Activated naive CD4-positive, alpha-beta T cell treated with anti-CD3 and anti-CD28 coated beads, Interleukin-2, amount 50 U/mL, for 72 hours (primary cell): ENCODE data around the gene CAPG. TPM values are rescaled to one million over a fixed set of nuclear protein-coding genes. Genes with fewer than 3 reads are reported as not detected.
A peak's percentile ranks its signal among the peaks of the same experiment; 100 is the strongest.
"Not testable (repeated sequence)": the region's sequence is repeated elsewhere in the genome, so short reads cannot be mapped to it uniquely, and the experiment has no call there.

ENCODE experiments used
- ATAC-seq, 2 donors: fragments of 150-1000 bp; cut with Tn5 transposase; 2 replicates each; pipeline ENCODE4 v1.10.0; 2021; ENCODE audit warnings: mild to moderate bottlenecking in 2 of 2, moderate library complexity in 2 of 2
- DNase-seq, 2 donors: peaks; one replicate each; pipeline ENCODE4 v3.0.0; 2021 to 2022; ENCODE audit warnings: low spot score in 2 of 2
- H3K27ac Mint-ChIP-seq, 2 donors: one replicate each; pipeline ENCODE4 v1.8.0; 2022; ENCODE audit warnings: mild to moderate bottlenecking in 2 of 2, mixed read lengths in 2 of 2
- H3K36me3 Mint-ChIP-seq, 2 donors: one replicate each; pipeline ENCODE4 v1.8.0; 2022; ENCODE audit warnings: mixed read lengths in 2 of 2
- H3K9me3 Mint-ChIP-seq, 2 donors: one replicate each; pipeline ENCODE4 v1.8.0; 2022; ENCODE audit warnings: mixed read lengths in 2 of 2
- total RNA-seq, 2 donors: library from RNA; stranded (reverse); gene quantifications; one replicate each; pipeline ENCODE4 v1.2.3, GENCODE V29; 2022

CAPG gene
- total RNA-seq, 2 donors from 2014 or later: 38.0 to 39.8 TPM

DNA sequence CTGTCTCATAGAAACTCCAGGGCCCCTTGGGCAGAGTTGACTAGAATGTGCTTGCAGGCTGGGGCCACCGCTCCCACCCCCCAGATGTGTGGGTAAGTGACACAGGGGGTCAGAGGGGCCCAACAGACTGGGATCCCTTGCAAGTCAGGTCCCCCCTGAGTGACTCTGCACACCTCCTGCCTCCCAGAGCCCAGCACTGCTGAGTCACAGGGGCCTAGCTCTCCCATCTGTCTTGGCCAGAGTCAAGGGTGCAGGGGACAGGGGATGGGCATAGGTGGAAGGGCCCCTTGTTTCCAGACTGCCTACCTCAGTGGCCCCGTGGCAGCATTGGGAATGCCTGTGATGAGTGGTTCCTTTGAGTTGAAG lies 19.7 kb upstream of the CAPG start:
- H3K36me3 Mint-ChIP-seq: no peaks in the 10 kb centered on the region
- peak in 1 of 2 donors; percentile 18 for ATAC-seq
- DNase-seq: no peak
- no peaks in the 10 kb centered on the region for H3K9me3 Mint-ChIP-seq
- H3K27ac Mint-ChIP-seq: peak overlapping the region in 1 of 2 donors; percentile 59

DNA sequence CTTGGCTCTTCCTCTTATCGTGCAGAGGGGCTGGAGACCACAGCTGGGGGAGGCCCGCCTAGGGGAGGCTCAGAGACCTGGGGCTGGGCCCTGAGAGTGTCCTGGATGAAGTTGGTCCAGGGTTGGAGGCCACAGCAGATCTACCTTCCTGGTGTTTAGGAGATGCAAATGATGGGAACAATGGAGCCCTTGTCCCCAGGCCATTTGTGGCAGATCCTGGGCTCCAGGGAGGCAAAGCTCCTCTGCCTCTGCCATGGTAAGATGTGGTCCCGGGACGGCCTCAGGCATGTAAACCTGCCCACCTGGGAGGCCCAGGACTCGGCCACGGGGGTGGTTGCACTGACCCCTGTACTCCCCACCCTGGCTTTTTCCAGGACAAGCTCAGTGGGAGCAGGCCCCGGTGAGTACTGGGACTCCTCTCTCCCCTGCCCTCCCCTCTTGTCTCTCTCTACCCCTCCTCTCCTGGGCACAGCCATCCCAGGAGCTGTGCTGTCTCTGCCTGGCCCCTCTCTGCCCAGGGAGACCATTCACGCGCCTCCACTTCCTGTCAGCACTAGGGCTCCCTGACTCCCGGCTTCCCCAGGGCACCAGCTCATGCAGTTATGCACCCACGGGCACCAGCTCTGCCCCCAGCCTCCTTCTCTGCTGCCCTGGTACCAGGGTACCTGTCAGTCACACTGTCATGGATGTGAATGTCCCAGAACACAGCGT lies 19.2 kb upstream of the CAPG start:
- Mint-ChIP-seq H3K36me3 (no peaks in the 10 kb centered on the region), H3K9me3 (no peaks in the 10 kb centered on the region), H3K27ac (peak overlapping the region in 1 of 2 donors; percentile 59)
- ATAC-seq (peak in 1 of 2 donors; percentile 9), DNase-seq (no peak)

DNA sequence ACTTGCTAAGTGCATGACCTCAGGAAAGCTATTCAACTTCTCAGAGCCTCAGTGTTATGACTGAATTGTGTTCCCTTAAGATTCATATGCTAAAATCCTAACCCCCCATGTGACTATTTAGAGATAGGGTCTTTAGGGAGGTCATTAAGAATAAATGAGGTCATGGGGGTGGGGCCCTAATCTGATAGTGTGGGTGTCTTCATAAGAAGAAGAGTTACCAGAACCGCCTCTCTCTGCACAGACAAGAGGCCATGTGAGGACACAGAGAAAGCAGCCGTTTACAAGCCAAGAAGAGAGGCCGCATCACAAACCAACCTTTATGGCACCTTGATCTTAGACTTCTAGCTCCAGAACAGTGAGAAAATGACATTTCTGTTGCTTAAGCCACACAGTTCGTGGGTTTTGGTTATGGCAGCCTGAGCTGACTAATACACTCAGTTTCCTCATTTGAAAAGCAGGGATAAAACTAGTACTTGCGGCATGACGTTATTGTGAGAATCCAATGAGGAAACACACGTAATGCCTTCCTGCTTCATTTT lies 18.2 kb upstream of the CAPG start:
- ATAC-seq: peak in 1 of 2 donors; percentile 63
- H3K9me3 Mint-ChIP-seq: no peaks in the 10 kb centered on the region
- no peak overlapping the region for H3K27ac Mint-ChIP-seq
- DNase-seq: no peak
- no peaks in the 10 kb centered on the region for H3K36me3 Mint-ChIP-seq

DNA sequence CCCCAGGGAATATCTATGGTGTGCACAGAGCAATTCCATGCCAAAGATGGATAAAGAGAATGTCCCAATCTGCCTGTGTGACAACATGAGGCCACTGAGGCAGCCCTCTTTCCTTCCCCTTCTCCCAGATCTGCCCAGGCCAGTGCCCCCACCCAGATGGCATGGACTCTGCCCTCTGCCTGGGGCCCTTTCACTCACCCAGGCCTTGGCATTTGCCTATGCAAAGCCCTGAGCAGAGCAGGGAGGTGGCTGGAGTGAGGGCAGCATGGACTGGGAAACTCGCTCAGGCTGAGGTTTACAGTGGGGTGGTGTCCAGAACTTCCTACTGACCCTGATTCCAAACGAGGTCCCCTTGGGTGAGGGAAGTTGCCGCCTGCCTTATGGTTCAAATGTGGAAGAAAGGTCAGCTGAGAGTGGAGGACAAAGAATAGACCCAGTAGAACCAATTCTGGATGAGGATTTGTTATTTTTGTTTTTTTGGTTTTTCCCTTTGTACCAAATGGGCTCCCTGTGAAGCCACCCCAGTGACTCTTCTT lies 17.2 kb upstream of the CAPG start:
- no peak for DNase-seq
- Mint-ChIP-seq H3K36me3 (no peaks in the 10 kb centered on the region), H3K27ac (no peak overlapping the region), H3K9me3 (no peaks in the 10 kb centered on the region)
- no peak for ATAC-seq

DNA sequence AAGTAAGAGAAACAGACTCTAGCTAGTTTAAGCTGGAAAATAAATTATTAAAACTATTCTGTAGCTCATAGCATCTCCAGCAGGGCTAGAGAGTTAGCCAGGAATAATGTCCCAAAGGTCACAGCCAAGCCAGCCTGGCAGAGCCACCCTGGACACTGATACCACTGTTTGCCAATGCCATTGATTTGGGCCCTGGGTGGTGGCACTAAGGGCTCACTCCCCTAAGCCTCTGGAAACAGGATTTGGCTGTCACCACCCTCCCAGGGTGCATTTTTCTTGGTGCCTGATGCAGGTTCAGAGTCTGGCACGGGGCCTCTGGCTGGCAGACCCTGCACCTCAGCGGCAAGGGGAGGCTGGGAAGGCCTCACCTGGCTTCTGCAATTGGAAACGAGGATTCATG lies 15.4 kb upstream of the CAPG start:
- DNase-seq (no peak), ATAC-seq (no peak)
- Mint-ChIP-seq H3K36me3 (no peaks in the 10 kb centered on the region), H3K9me3 (no peaks in the 10 kb centered on the region), H3K27ac (no peak overlapping the region)

DNA sequence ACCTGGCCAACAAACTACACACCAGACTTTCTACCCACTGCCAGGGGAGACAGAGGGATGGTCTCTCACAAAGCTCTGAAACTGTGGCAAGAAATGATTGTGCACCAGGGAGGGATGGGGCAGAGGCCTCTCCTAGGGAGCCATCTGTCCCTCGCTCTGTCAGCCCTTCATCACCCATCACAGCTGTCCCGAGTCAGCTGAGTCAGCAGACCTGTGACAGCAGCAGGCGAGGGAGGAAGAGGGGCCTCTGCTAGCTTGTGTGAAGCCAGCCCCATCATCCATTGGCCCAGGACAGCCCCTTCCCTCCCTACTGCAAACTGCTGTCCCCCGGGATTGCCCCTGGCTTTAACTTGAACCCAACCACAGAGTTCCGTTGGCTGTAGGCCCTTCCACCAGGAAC lies 13.4 kb upstream of the CAPG start:
- no peak for DNase-seq
- Mint-ChIP-seq H3K9me3 (no peaks in the 10 kb centered on the region), H3K27ac (peak overlapping the region in 1 of 2 donors; percentile 48), H3K36me3 (no peaks in the 10 kb centered on the region)
- no peak for ATAC-seq

DNA sequence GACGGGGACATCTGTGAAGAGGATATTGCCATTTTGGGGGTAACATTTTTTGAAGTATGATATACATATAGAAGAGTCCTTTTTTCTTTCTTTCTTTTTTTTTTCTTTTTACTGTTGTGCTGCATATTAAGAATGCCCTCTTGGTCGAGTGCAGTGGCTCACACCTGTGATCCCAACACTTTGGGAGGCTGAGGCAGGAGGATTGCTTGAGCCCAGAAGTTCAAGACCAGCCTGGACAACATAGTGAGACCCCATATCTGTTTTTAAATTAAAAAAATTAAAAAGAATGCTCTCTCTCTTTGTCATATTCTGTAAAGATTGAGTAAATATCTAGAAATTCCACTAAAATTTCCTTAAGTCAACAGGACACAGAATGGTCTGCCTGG lies 11.9 kb upstream of the CAPG start:
- H3K9me3 Mint-ChIP-seq: no peaks in the 10 kb centered on the region
- H3K36me3 Mint-ChIP-seq: no peaks in the 10 kb centered on the region
- no peak overlapping the region for H3K27ac Mint-ChIP-seq
- no peak for ATAC-seq
- no peak for DNase-seq

DNA sequence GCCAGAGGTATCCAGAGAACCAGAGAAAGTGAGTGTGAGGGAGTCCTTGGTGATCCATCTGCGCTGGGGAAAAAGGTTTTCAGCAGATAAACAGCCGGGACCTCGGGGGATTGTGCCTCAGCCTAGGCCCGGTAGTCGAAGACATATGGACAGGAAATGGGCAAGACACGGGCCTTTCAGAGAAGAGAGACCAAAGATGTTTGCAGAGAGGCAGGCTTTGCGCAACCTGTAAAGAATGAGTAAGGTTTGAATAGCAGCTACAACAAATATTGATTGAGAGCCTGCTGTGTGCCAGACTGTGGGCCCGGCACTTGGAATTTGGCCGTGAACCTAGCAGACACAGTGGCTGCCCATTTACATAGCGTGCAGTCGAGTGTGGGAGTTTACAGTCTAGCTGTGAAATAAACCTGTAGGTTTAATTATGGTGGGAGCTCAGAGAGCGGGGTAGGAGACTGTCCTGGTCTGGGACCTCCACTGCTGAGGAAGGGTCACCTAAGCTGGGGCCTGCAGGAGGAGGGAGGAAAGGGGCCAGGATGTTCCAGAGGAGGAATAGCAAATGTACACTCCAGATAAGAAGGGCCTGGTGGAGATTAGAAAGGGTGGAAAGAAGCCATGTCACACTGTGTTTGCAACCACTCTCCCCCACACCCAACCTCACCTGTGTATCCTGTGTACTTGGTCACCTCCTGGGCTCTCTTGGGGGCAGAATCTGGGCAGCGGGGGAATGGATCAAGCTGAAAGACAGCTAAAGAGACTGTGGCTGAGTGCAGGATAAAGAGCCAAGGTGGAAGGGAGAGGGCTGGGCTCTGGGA lies 11.3 kb upstream of the CAPG start:
- Mint-ChIP-seq H3K27ac (peak overlapping the region; percentile 87 to 92), H3K9me3 (no peaks in the 10 kb centered on the region), H3K36me3 (no peaks in the 10 kb centered on the region)
- ATAC-seq: no peak
- no peak for DNase-seq

DNA sequence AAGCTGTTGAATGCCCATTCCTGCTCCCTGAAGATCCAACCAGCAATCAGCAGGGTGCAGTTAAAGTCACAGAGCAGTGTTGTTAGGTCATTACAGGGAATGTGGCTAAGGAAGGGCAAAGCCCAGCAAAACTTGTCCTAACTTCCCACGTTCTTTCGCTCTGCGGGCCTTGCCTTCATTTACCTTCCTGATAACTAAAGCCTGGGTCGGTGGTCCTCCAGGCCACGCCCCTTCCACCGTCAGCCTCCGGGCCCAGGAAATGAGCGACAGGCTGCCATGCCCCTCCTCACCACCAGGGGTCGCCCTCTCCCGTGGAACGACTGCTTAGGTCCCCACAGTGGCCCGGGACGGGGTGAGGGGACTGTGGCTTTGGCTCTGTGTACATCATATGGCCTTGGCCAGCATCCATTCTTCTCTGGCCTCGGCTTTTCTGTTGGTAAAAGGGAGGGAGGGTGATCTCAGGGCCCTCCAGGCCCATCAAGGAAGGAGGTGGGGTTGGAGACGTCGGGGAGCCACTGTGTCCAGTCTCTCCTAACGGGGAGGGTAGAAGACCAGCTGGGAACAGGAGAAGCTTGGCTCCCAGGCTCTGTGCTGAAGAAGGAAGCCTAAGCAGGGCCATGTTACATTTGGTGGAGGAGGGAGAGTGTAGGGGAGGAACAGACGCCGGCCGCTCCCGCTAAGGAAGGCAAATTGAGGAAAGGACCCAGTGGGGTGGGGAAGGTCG lies 10.5 kb upstream of the CAPG start:
- H3K36me3 Mint-ChIP-seq: no peaks in the 10 kb centered on the region

DNA sequence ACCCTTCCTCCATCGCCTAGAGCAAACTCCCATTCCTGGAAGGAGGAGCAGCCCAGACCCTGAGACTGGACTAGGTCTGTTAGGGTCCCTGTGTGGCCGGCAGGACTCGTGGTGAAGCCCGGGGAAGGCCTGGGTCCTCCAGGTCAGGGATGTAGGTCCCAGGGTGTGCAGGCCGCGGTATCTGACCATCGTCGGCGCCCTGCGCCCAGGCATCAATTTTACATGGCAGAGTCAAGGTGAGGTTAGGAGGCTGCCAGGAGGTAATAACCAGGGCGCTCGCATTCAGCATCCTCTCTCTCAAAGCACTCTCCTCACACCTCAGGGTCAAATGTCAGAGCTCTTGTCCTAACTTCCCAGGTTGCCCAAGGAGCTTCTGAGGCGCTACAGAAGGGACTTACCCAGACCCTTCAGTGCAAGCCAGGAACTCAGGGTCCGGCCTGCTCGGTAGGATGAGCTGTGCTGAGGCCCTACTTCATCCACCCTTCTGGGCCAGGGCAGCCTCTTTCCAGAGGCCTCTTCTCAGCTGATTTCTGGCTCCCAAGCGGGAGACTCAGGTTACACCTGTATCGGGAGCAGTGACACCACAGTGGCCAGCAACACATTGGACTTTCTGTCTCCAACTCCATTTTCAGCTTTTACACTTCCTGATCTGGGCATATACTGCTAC lies 9.0 kb upstream of the CAPG start:
- DNase-seq: no peak
- no peaks in the 10 kb centered on the region for H3K36me3 Mint-ChIP-seq
- no peak for ATAC-seq
- no peaks in the 10 kb centered on the region for H3K9me3 Mint-ChIP-seq
- peak overlapping the region; percentile 92 to 99 for H3K27ac Mint-ChIP-seq

More for the DNA sequence above, 10.5 kb upstream of the CAPG start:
- Mint-ChIP-seq H3K27ac (peak overlapping the region; percentile 87 to 92), H3K9me3 (no peaks in the 10 kb centered on the region)
- ATAC-seq: peak; percentile 78 to 79
- DNase-seq: peak; percentile 90 to 99

DNA sequence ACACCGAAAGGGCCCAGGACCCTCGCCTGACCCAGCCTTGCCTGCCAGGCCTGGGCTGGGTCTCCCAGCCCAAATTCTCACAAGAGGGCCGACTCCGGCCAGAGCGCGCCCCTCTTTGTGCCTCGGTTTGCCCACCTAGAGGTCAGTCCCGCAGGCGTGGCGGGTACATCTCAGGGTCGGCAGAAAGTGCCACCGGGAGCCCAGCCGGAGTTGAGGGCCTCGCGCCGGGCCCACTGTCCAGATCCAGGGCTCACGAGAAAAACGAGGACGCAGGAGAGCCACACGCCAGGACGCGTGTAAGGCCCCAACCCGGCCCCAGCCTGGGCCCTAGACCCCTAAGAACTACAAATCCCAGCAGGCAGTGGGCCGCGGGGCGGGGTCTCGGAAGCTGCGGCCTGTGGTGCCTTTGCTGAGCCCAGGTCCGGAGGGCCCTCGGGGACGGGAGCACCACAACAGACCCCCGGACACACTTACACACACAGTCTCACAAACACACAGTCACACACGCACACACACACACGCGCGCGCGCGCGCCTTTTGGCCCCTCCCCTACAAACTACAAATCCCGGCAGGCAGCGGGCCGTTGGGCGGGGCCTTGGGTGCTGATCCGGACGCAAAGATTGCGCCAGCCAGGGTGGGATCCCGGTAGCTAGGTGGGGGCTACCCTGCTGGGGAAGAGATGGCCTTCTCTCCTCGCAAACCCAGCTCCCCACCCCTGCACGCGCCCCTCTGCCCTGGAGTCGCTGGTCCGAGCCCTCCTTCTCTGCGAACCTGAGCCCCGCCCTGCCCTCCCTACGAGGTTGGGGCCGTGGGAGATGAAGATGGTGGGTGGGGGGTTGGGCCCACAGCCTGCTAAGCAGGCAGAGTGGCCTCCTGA lies 8.2 kb upstream of the CAPG start, which contains the start of gene SH2D6:
Gene SH2D6 (plus strand): TSS at position 583 of the 877 bp plus-strand sequence. CDS start 10,752 bp downstream, outside the sequence.
- Mint-ChIP-seq H3K27ac (peak within 1 kb of the TSS; percentile 92 to 99), H3K36me3 (no peaks in the 10 kb centered on the region), H3K9me3 (no peaks in the 10 kb centered on the region)
- DNase-seq: peak; percentile 81 to 84
- ATAC-seq: peak; percentile 80 to 87

DNA sequence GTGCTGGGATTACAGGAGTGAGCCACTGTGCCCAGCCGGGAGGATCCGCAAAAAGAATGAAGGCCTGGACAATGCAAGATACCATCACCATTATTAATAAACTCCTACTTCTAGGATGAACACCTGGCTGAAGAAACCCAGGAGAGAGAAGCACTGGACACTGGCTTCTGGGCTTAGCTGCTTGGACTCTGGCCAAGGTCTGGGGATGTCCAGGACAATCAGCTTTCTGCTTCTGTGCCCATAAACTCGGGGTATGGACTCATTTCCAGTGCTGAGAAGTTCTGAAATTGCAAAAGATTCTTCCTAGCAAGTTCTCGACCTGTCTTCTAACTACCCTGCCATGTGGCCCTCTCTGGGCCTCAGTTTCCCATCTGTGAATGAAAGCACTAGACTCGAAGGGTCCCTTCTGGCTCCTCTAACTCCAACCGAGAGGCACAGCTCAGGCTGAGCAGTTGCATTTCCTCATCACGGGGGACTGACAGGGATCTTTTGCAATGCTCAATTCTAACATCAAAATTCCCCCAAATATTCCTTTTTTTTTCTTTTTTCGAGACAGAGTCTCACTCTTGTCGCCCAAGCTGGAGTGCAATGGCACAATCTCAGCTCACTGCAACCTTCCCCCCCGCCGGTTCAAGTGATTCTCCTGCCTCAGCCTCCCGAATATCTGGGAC lies 5.9 kb upstream of the CAPG start:
- DNase-seq (no peak), ATAC-seq (no peak)
- Mint-ChIP-seq H3K9me3 (no peaks in the 10 kb centered on the region), H3K27ac (no peak overlapping the region), H3K36me3 (no peaks in the 10 kb centered on the region)

DNA sequence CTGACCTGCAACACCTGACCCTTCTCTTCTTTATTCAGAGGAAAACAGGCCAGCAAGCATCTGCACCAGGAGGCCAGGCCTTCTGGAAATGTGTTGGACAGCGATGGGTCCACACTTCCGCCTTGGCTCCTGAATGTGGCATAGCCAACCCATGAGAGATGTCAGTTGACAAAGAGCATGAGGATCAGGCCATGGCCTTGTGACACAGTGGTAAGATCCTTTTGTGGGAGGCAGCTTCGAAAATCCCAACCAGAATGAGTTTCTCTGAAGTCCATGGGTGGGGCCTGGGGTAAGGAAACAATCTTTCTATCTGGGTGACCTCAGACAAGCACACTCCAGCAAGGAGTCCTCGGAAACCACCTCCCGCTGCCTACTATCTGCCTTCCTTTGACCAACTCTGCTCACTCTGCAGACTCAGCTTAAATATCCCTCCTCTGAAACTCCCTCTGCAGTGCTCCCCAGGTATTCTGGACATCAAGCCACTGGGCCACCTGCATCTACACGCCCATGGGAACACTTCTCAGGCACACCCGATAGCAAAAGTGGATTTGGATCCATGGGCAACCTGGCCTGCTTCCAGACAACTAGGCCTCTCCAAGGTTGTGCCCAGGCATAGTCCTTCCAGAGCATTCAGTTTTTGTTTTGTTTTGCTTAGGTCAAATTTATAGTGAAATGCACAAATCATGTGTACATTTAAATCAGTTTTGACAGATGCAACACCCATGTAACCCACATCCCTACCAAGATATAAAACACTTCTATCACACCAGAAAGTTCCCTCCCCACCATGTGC lies 4.8 kb upstream of the CAPG start:
- DNase-seq (no peak), ATAC-seq (no peak)
- H3K36me3 Mint-ChIP-seq: no peaks in the 10 kb centered on the region
- H3K27ac Mint-ChIP-seq: no peak overlapping the region
- H3K9me3 Mint-ChIP-seq: no peaks in the 10 kb centered on the region

DNA sequence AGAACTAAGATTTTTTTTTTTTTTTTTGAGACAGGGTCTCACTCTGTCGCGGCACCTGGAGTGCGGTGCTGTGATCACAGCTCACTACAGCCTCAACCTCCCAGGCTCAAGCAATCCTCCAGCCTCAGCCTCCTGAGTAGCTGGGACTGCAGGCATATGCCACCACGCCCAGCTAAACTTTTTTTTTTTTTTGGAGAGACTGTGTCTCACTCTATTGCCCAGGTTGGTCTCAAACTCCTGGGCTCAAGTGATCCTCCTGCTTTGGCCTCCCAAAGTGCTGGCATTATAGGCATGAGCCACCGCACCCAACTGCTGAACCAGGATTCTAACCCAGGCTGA lies 4.2 kb upstream of the CAPG start:
- not testable (repeated sequence) for ATAC-seq, H3K9me3 Mint-ChIP-seq, H3K36me3 Mint-ChIP-seq, DNase-seq, H3K27ac Mint-ChIP-seq
